ENCODE results near the gene CENATAC. TPM values are rescaled to one million over a fixed set of nuclear protein-coding genes. Genes with fewer than 3 reads are reported as not detected.

CENATAC gene
- total and polyA plus RNA-seq, 8 donors: 9.1 to 86.2 (median 17.0) TPM

GRCh38 chr11:119029069-119029339, 31.1 kb downstream of the CENATAC start:
- H3K4me3 ChIP-seq: peak overlapping the region in 3 of 4 donors; percentile 13 to 76 (median 62)
- 21 to 42% methylated on average over 1 of the region's 1 CpG for WGBS, 2 donors
- peaks cover 4 to 26% (median 15%) of the 10 kb centered on the region in 3 donors for H3K4me1 ChIP-seq
- TF ChIP-seq CTCF (IDR thresholded peaks at IDR 0.05): no peak
- no peak for ATAC-seq
- intact Hi-C loops (cut with DNase I): no loop called here
- peaks cover 0 to 14% (median 12%) of the 10 kb centered on the region in 3 donors for H3K36me3 ChIP-seq
- H3K27ac ChIP-seq: peak overlapping the region; percentile 77 to 87 (median 86)
- H3K9me3 ChIP-seq: no peaks in the 10 kb centered on the region
- no peaks in the 10 kb centered on the region for H3K27me3 ChIP-seq
- no peak for DNase-seq
- FAIRE-seq: no peak

GRCh38 chr11:119029340-119030028, 31.5 kb downstream of the CENATAC start:
- Histone ChIP-seq H3K27me3 (no peaks in the 10 kb centered on the region), H3K4me3 (peak overlapping the region; percentile 40 to 76 (median 53)), H3K9me3 (no peaks in the 10 kb centered on the region), H3K4me1 (peaks cover 4 to 26% (median 11%) of the 10 kb centered on the region in 3 donors), H3K27ac (peak overlapping the region; percentile 77 to 87 (median 86)), H3K36me3 (peaks cover 0 to 12% (median 11%) of the 10 kb centered on the region in 3 donors)
- 10 to 12% methylated on average over 10 of the region's 10 CpGs for WGBS, 2 donors
- FAIRE-seq (no peak), ATAC-seq (peak; percentile 51 to 72 (median 70)), DNase-seq (peak; percentile 68 to 84 (median 81))
- intact Hi-C loops (cut with DNase I): no loop called here
- TF ChIP-seq CTCF (IDR thresholded peaks at IDR 0.05): no peak

- 1% methylated on average over 13 of the region's 13 CpGs for WGBS, 2 donors
- DNase-seq (peak in 1 of 6 donors; percentile 38), ATAC-seq (no peak), FAIRE-seq (no peak)
- intact Hi-C loops (cut with DNase I): no loop called here
- no peaks in the 10 kb centered on the region for H3K9me3 ChIP-seq
- H3K36me3 ChIP-seq: peaks cover 0 to 11% (median 6%) of the 10 kb centered on the region in 3 donors
- H3K27me3 ChIP-seq: no peaks in the 10 kb centered on the region
- peaks cover 4 to 26% (median 11%) of the 10 kb centered on the region in 3 donors for H3K4me1 ChIP-seq
- no peak for TF ChIP-seq CTCF (IDR thresholded peaks at IDR 0.05)
- peak overlapping the region; percentile 40 to 76 (median 53) for H3K4me3 ChIP-seq
- peak overlapping the region; percentile 77 to 87 (median 86) for H3K27ac ChIP-seq
Observed at GRCh38 chr11:119030029-119030328, 32.0 kb downstream of the CENATAC start.

DNA sequence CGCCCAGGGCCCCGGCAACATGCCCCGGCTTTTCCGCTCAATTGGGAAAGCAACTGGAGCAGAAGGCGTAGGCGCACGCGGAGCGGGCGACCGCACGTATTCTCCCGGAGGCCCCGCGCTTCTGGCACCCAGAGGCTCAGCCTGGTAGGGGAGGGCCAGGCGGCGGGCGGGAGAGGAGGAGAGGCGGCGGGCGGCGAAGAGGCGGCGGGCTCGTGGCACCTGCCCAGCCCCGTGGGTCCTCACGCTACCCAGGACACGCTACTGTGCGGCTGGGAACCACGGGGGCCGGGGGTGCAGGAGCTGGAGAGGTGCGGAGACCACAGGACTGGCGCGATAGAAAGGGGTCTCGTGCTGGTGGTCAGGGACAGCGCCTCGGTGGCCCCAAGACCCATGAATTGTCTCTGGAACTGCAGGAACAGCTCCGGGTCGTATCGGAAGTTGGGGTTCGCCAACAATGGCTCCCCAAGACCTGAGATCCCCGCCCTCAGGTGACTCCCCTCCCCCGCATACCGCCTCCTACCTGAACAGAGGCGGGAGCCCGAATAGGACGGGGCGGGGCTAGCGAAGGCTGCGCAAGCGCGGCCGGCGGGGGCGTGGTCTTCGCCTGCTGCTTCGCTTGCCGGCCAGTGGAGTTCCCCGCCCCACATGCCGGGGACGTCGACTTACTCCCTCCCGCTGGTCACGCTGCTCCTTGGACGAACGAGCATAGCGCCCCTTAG, 32.5 kb downstream of the CENATAC start, which contains the start of gene SLC37A4:
Gene SLC37A4, minus strand, starts transcription at position 549 of the 719 bp plus-strand sequence.
- 0% methylated on average over 57 to 67 of the region's 67 CpGs for WGBS, 2 donors
- H3K27ac ChIP-seq: peak within 1 kb of the TSS; percentile 77 to 87 (median 86)
- no peaks in the 10 kb centered on the region for H3K27me3 ChIP-seq
- peaks cover 0 to 7% (median under 1%) of the 10 kb centered on the region in 3 donors for H3K36me3 ChIP-seq
- ATAC-seq (peak; percentile 88 to 94 (median 91)), FAIRE-seq (peak; percentile 84), DNase-seq (peak; percentile 98 to 100 (median 99))
- H3K4me1 ChIP-seq: peaks cover 4 to 26% (median 11%) of the 10 kb centered on the region in 3 donors
- TF ChIP-seq CTCF (IDR thresholded peaks at IDR 0.05): peak in 3 of 4 donors; percentile 78 to 89 (median 80)
- intact Hi-C loops (cut with DNase I): no loop called here
- H3K4me3 ChIP-seq: peak within 1 kb of the TSS; percentile 40 to 76 (median 53)
- H3K9me3 ChIP-seq: no peaks in the 10 kb centered on the region

Data from pancreas (tissue), 10 donors.